ENCODE results near the gene RGS14. TPM values are rescaled to one million over a fixed set of nuclear protein-coding genes. Genes with fewer than 3 reads are reported as not detected.

RGS14 gene
- total and polyA plus RNA-seq, 4 experiments from 2014 or later = 62.3 to 168 (median 132) TPM

GRCh38 chr5:177390363-177391300 lies 32.9 kb downstream of the RGS14 start:
- no peak overlapping the region for H3K4me3 ChIP-seq (ENCODE audit: low read length in 2 of 2)
- ChIA-PET CTCF (ENCODE audit: partially characterized antibody) (interaction anchor here (0.7 to 11.6 kb wide), 53 partner anchors 9 to 276 kb away, joined by 3 to 295 read pairs (median 5); partner anchors contain the start of genes DBN1, DDX41, GRK6 and LMAN2), POLR2A (ENCODE audit: partially characterized antibody) (interaction anchor here (0.6 to 10.3 kb wide), 23 partner anchors 12 to 116 kb away, joined by 3 to 138 read pairs (median 8); partner anchors contain the start of genes F12, GRK6, LMAN2 and PDLIM7)
- Mint-ChIP-seq H3K36me3 (no peaks in the 10 kb centered on the region), H3K4me3 (peak overlapping the region in 7 of 8 donors; percentile 68 to 88 (median 79)), H3K27me3 (no peaks in the 10 kb centered on the region), H3K9me3 (no peaks in the 10 kb centered on the region), H3K27ac (peak overlapping the region; percentile 79 to 98 (median 96)), H3K4me1 (peaks cover 31 to 58% (median 38%) of the 10 kb centered on the region in 4 donors)
- H3K27ac ChIP-seq (ENCODE audit: low read depth, low read length) = peak overlapping the region; percentile 71
- H3K4me1 ChIP-seq (ENCODE audit: insufficient read depth, low read length) = peaks cover 49% of the 10 kb centered on the region
- H3K36me3 ChIP-seq (ENCODE audit: insufficient read depth, low read length) = no peaks in the 10 kb centered on the region
- DNase-seq = peak; percentile 86 to 89 (median 88)
- no peaks in the 10 kb centered on the region for H3K27me3 ChIP-seq (ENCODE audit: insufficient read depth, low read length)
- no peaks in the 10 kb centered on the region for H3K9me3 ChIP-seq (ENCODE audit: control insufficient read depth in 1 of 2, low read length in 2 of 2)
- intact Hi-C loops (cut with micrococcal nuclease) = loop anchor here (1.0 to 5.0 kb wide), 6 partner anchors 12 to 111 kb away; partner anchors contain the start of genes PDLIM7 and RGS14

- intact Hi-C loops (cut with micrococcal nuclease) = loop anchor here (5.0 kb wide), 1 partner anchor 35 kb away; the partner anchor contains the start of gene RGS14
- Mint-ChIP-seq H3K36me3 (no peaks in the 10 kb centered on the region), H3K4me1 (peaks cover 31 to 40% (median 37%) of the 10 kb centered on the region in 4 donors), H3K27me3 (no peaks in the 10 kb centered on the region), H3K9me3 (peaks cover 0 to 1% (median 0%) of the 10 kb centered on the region in 8 donors), H3K27ac (peak overlapping the region in 2 of 7 donors; percentile 6 to 55), H3K4me3 (no peak overlapping the region)
- Histone ChIP-seq H3K27ac (ENCODE audit: low read depth, low read length) (no peak overlapping the region), H3K27me3 (ENCODE audit: insufficient read depth, low read length) (no peaks in the 10 kb centered on the region), H3K4me3 (ENCODE audit: low read length in 2 of 2) (no peak overlapping the region), H3K9me3 (ENCODE audit: control insufficient read depth in 1 of 2, low read length in 2 of 2) (no peaks in the 10 kb centered on the region), H3K36me3 (ENCODE audit: insufficient read depth, low read length) (no peaks in the 10 kb centered on the region), H3K4me1 (ENCODE audit: insufficient read depth, low read length) (peaks cover 35% of the 10 kb centered on the region)
- POLR2A ChIA-PET (ENCODE audit: partially characterized antibody) = interaction anchor here (1.0 to 10.3 kb wide), 4 partner anchors 11 to 62 kb away, joined by 3 to 138 read pairs (median 48); partner anchors contain the start of genes PFN3 and PRR7
- CTCF ChIA-PET (ENCODE audit: partially characterized antibody) = interaction anchor here (1.0 to 11.6 kb wide), 10 partner anchors 11 to 111 kb away, joined by 3 to 271 read pairs (median 4); partner anchors contain the start of gene PDLIM7
- peak in 1 of 5 donors; percentile 14 for DNase-seq
These were observed 35.0 kb downstream of the RGS14 start for GRCh38 chr5:177392765-177393164.

GRCh38 chr5:177393206-177393765 lies 35.6 kb downstream of the RGS14 start:
- no peak overlapping the region for H3K4me3 Mint-ChIP-seq
- H3K36me3 ChIP-seq (ENCODE audit: insufficient read depth, low read length) = no peaks in the 10 kb centered on the region
- H3K4me1 ChIP-seq (ENCODE audit: insufficient read depth, low read length) = peaks cover 29% of the 10 kb centered on the region
- no peaks in the 10 kb centered on the region for H3K36me3 Mint-ChIP-seq
- H3K27me3 ChIP-seq (ENCODE audit: insufficient read depth, low read length) = no peaks in the 10 kb centered on the region
- no peak overlapping the region for H3K27ac ChIP-seq (ENCODE audit: low read depth, low read length)
- CTCF ChIA-PET (ENCODE audit: partially characterized antibody) = interaction anchor here (0.5 to 11.6 kb wide), 12 partner anchors 10 to 708 kb away, joined by 3 to 271 read pairs (median 4); partner anchors contain the start of gene PDLIM7
- peak in 1 of 5 donors; percentile 28 for DNase-seq
- H3K9me3 ChIP-seq (ENCODE audit: control insufficient read depth in 1 of 2, low read length in 2 of 2) = no peaks in the 10 kb centered on the region
- H3K27me3 Mint-ChIP-seq = no peaks in the 10 kb centered on the region
- H3K4me3 ChIP-seq (ENCODE audit: low read length in 2 of 2) = no peak overlapping the region
- intact Hi-C loops (cut with micrococcal nuclease) = loop anchor here (5.0 kb wide), 1 partner anchor 36 kb away; the partner anchor contains the start of gene RGS14
- peaks cover 27 to 37% (median 32%) of the 10 kb centered on the region in 4 donors for H3K4me1 Mint-ChIP-seq
- POLR2A ChIA-PET (ENCODE audit: partially characterized antibody) = interaction anchor here (1.0 to 10.3 kb wide), 4 partner anchors 11 to 62 kb away, joined by 3 to 138 read pairs (median 48); partner anchors contain the start of genes PFN3 and PRR7
- peaks cover 0 to 1% (median 0%) of the 10 kb centered on the region in 8 donors for H3K9me3 Mint-ChIP-seq
- peak overlapping the region in 2 of 7 donors; percentile 6 to 74 for H3K27ac Mint-ChIP-seq

- H3K27me3 Mint-ChIP-seq = no peaks in the 10 kb centered on the region
- Histone ChIP-seq H3K27me3 (ENCODE audit: insufficient read depth, low read length) (no peaks in the 10 kb centered on the region), H3K27ac (ENCODE audit: low read depth, low read length) (no peak overlapping the region), H3K4me3 (ENCODE audit: low read length in 2 of 2) (no peak overlapping the region), H3K9me3 (ENCODE audit: control insufficient read depth in 1 of 2, low read length in 2 of 2) (no peaks in the 10 kb centered on the region), H3K36me3 (ENCODE audit: insufficient read depth, low read length) (no peaks in the 10 kb centered on the region), H3K4me1 (ENCODE audit: insufficient read depth, low read length) (peaks cover 22% of the 10 kb centered on the region)
- peaks cover 20 to 30% (median 25%) of the 10 kb centered on the region in 4 donors for H3K4me1 Mint-ChIP-seq
- peak in 1 of 5 donors; percentile 15 for DNase-seq
- peaks cover 0 to 1% (median 0%) of the 10 kb centered on the region in 8 donors for H3K9me3 Mint-ChIP-seq
- H3K27ac Mint-ChIP-seq = no peak overlapping the region
- ChIA-PET POLR2A (ENCODE audit: partially characterized antibody) (interaction anchor here (6.6 to 10.3 kb wide), 2 partner anchors 10 to 52 kb away, joined by 86 to 138 read pairs; partner anchors contain the start of genes PFN3 and PRR7), CTCF (ENCODE audit: partially characterized antibody) (interaction anchor here (1.2 to 11.6 kb wide), 6 partner anchors 10 to 107 kb away, joined by 3 to 271 read pairs (median 27); no protein-coding TSS in a partner anchor)
- no peak overlapping the region for H3K4me3 Mint-ChIP-seq
- no peaks in the 10 kb centered on the region for H3K36me3 Mint-ChIP-seq
- intact Hi-C loops (cut with micrococcal nuclease) = loop anchor here (5.0 kb wide), 1 partner anchor 37 kb away; the partner anchor contains the start of gene RGS14
These were observed 36.3 kb downstream of the RGS14 start for GRCh38 chr5:177393990-177394389.

- no peak overlapping the region for H3K4me3 ChIP-seq (ENCODE audit: low read length in 2 of 2)
- Mint-ChIP-seq H3K4me1 (peaks cover 3 to 9% (median 4%) of the 10 kb centered on the region in 4 donors), H3K9me3 (peaks cover 0 to 1% (median 0%) of the 10 kb centered on the region in 8 donors), H3K27ac (no peak overlapping the region), H3K36me3 (no peaks in the 10 kb centered on the region), H3K27me3 (no peaks in the 10 kb centered on the region), H3K4me3 (no peak overlapping the region)
- peaks cover 1% of the 10 kb centered on the region for H3K4me1 ChIP-seq (ENCODE audit: insufficient read depth, low read length)
- DNase-seq = no peak
- intact Hi-C loops (cut with micrococcal nuclease) = no loop called here
- CTCF ChIA-PET (ENCODE audit: partially characterized antibody) = interaction anchor here (1.5 to 11.6 kb wide), 3 partner anchors 8 to 78 kb away, joined by 6 to 271 read pairs (median 8); no protein-coding TSS in a partner anchor
- H3K9me3 ChIP-seq (ENCODE audit: control insufficient read depth in 1 of 2, low read length in 2 of 2) = no peaks in the 10 kb centered on the region
- H3K27me3 ChIP-seq (ENCODE audit: insufficient read depth, low read length) = no peaks in the 10 kb centered on the region
- POLR2A ChIA-PET (ENCODE audit: partially characterized antibody) = no interaction called here
- H3K36me3 ChIP-seq (ENCODE audit: insufficient read depth, low read length) = no peaks in the 10 kb centered on the region
- H3K27ac ChIP-seq (ENCODE audit: low read depth, low read length) = no peak overlapping the region
These were observed 38.4 kb downstream of the RGS14 start for GRCh38 chr5:177396078-177396477.

- Mint-ChIP-seq H3K4me3 (no peak overlapping the region), H3K9me3 (peaks cover 0 to 1% (median 0%) of the 10 kb centered on the region in 8 donors), H3K36me3 (no peaks in the 10 kb centered on the region), H3K4me1 (peaks cover 0 to 2% (median under 1%) of the 10 kb centered on the region in 4 donors), H3K27me3 (no peaks in the 10 kb centered on the region), H3K27ac (no peak overlapping the region)
- Histone ChIP-seq H3K9me3 (ENCODE audit: control insufficient read depth in 1 of 2, low read length in 2 of 2) (no peaks in the 10 kb centered on the region), H3K4me1 (ENCODE audit: insufficient read depth, low read length) (no peaks in the 10 kb centered on the region), H3K36me3 (ENCODE audit: insufficient read depth, low read length) (no peaks in the 10 kb centered on the region), H3K4me3 (ENCODE audit: low read length in 2 of 2) (no peak overlapping the region), H3K27ac (ENCODE audit: low read depth, low read length) (no peak overlapping the region), H3K27me3 (ENCODE audit: insufficient read depth, low read length) (no peaks in the 10 kb centered on the region)
- POLR2A ChIA-PET (ENCODE audit: partially characterized antibody) = no interaction called here
- no peak for DNase-seq
- CTCF ChIA-PET (ENCODE audit: partially characterized antibody) = no interaction called here
- intact Hi-C loops (cut with micrococcal nuclease) = no loop called here
These were observed 39.1 kb downstream of the RGS14 start for GRCh38 chr5:177396807-177397206.
